GM18498 (cell line): Measurements from ENCODE around the gene PTMA.
"Not testable (repeated sequence)": the region's sequence is repeated elsewhere in the genome, so short reads cannot be mapped to it uniquely, and the experiment has no call there.

ENCODE experiments used
- ATAC-seq: cut with Tn5 transposase; IDR thresholded peaks from one replicate; pipeline ENCODE4 v1.9.1; 2021; ENCODE audit warnings: mild to moderate bottlenecking, moderate library complexity; ENCODE audit not compliant: unreplicated experiment

Gene PTMA

DNA sequence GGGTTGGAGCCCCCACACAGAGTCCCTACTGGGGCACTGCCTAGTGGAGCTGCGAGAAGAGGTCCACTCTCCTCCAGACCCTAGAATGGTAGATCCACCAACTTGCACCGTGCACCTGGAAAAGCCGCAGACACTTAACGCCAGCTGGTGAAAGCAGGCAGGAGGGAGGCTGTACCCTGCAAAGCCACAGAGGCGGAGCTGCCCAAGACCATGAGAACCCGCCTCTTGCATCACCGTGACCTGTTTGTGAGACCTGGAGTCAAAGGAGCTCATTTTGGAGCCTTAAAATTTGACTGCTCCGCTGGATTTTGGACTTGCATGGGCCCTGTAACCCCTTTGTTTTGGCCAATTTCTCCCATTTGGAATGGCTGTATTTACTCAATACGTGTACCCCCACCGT lies 40.7 kb downstream of the PTMA start:
- ATAC-seq: not testable (repeated sequence)

DNA sequence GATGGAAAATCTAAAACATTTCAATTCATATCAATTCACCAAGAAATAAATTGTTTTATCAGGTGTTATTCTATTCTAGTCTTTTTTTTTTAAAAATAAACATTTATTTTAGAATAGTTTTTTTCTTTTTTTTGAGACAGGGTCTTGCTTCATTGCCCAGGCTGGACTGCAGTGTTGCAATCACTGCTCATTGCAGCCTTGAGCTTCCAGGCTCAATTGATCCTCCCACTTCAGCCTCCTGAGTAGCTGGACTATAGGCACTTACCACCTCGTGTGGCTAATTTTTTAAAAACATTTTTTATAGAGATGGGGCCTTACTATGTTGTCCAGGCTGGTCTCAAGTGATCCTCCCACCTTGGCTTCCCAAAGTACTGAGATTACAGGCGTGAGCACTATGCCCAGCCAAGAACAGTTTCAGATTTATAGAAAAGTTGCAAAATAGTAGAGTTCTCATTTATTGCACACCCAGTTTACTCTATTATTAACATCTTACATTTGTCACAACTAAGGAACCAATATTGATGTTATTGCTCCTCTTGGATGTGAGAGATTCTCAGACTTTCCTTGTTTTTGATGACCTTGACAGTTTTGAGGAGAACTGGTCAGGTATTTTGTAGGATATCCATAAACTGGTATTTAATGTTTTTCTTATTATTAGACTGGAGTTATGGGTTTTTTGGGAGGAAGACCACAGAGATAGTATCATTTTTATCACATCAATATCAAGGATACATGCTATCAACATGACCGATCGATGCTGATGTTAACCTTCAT lies 42.9 kb downstream of the PTMA start:
- ATAC-seq: no peak

DNA sequence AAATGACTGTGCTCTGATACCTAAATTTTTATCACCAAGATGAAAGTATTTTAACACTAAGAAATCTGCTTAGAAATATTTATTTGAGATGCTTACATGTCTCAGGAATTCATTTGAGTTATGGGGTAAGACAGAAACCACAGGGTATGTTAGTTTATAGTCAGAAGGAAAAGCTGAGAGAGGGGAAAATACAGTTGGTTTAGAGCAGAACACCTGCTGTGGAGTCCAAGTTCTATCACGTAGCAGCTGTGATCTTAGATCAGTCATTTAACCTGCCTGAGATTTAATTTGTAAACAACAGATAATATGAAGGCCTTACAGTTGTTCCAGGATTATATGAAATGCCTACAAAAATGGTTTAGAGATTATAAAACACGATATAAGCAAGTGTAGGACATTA lies 43.7 kb downstream of the PTMA start:
- no peak for ATAC-seq

DNA sequence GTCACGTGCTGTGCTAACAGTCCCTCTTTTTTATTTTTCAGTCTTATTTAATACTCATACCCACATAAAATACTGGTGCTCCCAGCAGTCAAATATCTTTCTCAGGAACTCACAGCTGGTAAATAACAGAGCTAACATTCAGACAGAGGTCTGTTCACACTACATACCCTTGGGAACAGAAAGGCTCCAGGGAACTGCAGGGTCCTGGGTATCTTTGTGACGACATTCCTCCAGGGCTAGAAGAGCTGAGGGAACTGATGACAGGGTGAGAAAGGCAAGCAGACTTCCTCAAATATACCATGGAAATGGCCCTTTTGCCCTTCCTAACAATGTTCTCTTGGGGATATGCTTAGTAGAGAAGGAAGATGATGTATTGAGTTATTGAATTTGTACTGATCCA lies 53.4 kb downstream of the PTMA start:
- ATAC-seq: no peak
